ENCODE results near the gene MCAT.

GRCh38 chr22:43128928-43129424, 14.2 kb downstream of the MCAT start:
- no peak for TF ChIP-seq BHLHE40 (IDR thresholded peaks at IDR 0.05; ENCODE audit: borderline replicate concordance)
- TF ChIP-seq FOXA1 (IDR thresholded peaks at IDR 0.05), result no peak
- no peak for TF ChIP-seq FOXK2 (IDR thresholded peaks at IDR 0.05)
- no peak for TF ChIP-seq ELF4 (IDR thresholded peaks at IDR 0.05)
- TF ChIP-seq HDGF (IDR thresholded peaks at IDR 0.05; ENCODE audit: borderline replicate concordance), result no peak
- TF ChIP-seq ZNF384 (IDR thresholded peaks at IDR 0.05), result no peak
- TF ChIP-seq LEF1 (IDR thresholded peaks at IDR 0.05; ENCODE audit: borderline replicate concordance), result no peak
- no peak for TF ChIP-seq FOXM1 (IDR thresholded peaks at IDR 0.05; ENCODE audit: borderline replicate concordance)
- no peak for TF ChIP-seq SUZ12 (IDR thresholded peaks at IDR 0.05)
- no peak for TF ChIP-seq NFRKB (IDR thresholded peaks at IDR 0.05)
- no peak for TF ChIP-seq ARNT (IDR thresholded peaks at IDR 0.05)
- TF ChIP-seq, protein P1, sequence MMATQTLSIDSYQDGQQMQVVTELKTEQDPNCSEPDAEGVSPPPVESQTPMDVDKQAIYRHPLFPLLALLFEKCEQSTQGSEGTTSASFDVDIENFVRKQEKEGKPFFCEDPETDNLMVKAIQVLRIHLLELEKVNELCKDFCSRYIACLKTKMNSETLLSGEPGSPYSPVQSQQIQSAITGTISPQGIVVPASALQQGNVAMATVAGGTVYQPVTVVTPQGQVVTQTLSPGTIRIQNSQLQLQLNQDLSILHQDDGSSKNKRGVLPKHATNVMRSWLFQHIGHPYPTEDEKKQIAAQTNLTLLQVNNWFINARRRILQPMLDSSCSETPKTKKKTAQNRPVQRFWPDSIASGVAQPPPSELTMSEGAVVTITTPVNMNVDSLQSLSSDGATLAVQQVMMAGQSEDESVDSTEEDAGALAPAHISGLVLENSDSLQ (IDR thresholded peaks at IDR 0.05), result no peak
- TF ChIP-seq SP1 (IDR thresholded peaks at IDR 0.05), result no peak
- TF ChIP-seq TARDBP (IDR thresholded peaks at IDR 0.05), result no peak

Data from HEK293T (cell line).